Activated T-cell treated with anti-CD3 and anti-CD28 coated beads, Interleukin-2, amount 50 U/mL, for 1 hour (primary cell): ENCODE measurements around the gene FOXB2.
"Not testable (repeated sequence)": the region's sequence is repeated elsewhere in the genome, so short reads cannot be mapped to it uniquely, and the experiment has no call there.

Experiments used
- DNase-seq: peaks from one replicate; pipeline ENCODE4 v3.0.0-alpha.2; 2020

The FOXB2 gene

DNA sequence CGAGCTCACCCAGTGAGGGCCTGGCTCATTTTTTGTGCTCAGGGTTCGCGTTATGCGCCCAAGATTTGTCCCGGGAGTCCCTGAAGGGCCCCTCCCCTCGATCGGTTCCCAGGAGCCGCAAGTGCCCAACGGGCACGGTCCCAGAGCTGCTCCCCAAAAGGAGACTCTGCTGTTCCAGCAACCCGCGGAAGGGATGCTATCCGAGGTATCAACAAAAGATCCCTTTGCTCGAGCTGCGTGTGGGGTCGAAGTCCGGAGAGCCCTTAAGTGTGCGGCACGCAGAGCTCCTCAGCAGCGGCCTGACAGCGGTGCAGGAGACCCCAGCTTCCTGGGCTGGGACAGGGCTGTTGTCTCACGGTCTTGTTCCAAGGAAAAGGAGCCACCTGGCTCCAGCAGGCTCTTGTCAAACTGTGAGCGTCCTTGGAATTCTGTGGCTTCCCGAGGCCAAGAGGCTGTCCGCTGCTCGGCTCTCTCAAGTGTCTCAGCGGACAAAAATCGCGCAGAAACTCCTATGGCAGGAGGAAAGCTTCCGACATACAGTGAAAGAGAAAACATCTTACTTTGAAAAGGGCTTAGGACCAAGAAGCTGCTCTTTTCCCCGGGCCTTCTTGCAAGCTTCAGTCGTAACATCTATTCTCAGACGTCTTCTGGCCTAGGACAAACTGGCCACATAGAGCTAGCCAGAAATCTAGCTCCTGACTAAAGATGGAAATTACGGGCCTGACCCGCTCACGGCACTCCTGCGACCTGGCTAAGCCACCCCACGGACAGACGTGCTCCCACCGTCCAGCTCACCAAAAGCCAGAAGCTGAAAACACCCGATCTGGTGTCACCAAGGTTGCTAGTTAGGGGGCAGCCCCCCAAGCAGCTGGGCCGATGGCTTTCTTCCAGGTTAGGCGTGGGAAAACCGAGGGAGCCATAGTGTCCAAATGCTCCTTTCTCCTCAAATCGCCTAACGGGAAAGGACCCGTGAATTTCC, 2.6 kb upstream of the FOXB2 start:
- no peak for DNase-seq

DNA sequence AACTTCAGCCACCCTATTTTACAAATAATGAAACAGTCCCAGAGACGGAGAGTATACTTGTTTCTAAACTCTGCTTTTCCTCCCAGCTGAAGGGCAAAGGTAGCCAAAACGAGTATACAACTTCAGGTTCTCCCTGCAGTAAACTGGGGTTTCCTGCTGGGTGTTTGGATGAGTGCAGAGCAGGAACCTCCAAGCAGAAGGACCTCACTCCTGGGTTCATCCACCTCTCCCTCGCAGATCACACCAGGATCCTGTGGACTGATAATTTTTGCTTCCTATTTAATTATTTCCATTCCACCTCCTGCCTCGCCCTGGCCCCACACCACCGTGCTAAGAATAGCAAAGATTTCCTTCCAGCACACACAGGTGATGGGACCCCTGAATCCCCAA, 2.0 kb upstream of the FOXB2 start:
- DNase-seq: no peak

DNA sequence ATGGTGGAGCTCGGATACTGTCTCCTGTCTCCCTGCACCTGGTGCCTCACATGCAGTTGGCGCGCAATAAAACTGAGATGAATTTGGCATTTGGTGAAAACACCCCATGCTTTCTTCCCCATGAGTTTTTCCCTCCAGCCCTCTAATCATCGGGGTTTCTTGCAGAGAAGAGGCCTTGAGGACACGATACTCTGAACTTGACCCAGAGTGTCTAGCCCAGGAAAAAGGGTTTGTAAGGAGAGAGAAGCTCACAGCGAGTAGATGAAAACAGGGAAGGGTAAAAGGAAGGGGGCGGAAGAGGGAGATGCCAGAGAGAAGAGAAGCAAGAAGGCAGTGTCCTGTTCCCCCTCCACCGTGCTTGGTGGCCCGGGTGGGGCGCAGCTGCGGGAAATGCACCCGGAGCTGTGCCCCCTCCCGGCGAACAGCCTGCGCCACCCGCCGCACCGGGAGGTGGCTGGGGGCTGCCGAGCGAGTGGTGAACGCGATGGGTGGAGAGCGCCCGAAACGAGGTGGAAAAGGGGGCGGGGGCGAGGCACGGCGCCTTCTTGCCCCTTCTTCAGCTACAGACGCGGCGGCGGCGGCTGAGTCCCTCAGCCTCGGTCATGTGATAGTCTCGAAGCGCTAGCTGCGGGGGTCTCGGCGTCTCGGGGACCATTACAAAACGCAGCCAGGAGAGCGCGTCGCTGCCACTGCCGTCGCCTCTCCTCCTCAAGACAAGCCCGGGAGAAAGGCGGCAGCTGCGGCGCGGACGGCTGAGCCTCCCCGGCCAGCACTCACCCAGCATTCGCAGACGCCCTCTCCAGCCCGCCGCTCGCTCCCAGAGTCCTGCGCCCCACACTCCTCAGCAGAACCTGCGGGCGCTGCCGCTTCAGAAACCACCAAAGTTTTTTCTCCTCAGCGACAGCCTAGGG, 1.1 kb upstream of the FOXB2 start:
- DNase-seq: no peak

- DNase-seq: no peak
Measured at GRCh38 chr9:77018969-77019235, 553 bp upstream of the FOXB2 start.

GRCh38 chr9:77019926-77020412, 514 bp downstream of the FOXB2 start:
- DNase-seq: no peak

- no peak for DNase-seq
Measured at GRCh38 chr9:77020413-77021290, 1.2 kb downstream of the FOXB2 start.

DNA sequence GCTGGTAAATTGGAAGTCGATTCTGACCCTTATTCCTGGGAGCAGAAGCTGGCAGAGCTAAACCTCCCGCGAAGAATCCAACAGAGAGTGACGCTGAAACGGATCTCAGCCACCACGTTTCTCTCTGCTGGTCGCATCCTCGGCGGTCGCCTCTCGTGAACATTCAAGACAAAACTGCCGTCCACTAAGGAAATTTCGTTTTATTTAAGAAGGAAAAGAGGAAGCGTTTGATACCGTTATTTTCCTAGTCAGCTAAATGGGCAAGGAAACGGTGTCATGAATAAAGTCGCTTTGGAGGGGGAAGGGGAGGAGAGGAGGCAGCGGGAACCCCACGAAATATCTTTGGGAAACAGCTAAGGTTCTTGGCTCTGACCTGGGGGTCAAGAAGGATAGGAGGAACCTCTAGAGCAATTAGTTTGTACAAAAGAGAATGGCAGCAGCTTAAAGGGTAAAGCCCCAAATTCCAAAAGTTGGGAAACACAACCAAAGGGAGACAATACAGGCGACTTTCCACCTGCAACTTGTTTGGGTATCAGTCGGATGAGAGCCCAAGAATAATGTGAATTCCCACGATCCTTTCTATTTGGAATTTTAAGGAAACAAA, 1.9 kb downstream of the FOXB2 start:
- DNase-seq: no peak

- DNase-seq: no peak
Measured at GRCh38 chr9:77021922-77022782, 2.7 kb downstream of the FOXB2 start.

DNA sequence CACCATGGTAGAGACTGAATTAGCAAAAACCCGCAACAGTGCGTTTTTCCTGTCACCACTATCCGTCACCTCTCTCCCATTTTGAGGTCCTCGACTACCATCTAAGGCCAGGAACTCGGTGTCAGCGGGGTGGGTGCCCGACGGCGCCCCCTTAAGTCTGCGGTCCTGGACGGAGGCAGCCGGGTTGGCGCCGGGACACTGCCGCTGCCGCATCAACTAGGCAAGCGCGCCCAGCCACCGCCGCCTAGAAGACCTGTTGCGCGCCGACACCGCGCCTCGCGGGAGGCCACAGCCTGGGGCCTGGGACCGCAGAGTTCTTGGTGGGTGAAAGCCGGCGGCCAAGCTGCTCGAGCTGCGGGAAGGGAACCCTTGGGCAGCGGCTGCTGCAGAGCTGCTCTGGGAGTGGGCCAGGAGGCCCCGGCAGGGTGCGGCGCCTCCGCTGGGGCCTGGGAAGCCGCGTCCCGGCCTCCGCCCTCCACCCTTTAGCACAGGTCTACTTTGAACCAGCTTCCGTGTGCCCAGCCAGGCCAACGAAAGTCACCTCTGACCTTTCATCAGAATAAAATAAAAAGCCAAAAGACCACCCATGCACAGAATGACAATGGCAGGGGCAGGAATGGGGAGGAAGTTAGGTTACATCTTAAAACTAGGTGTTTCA, 3.5 kb downstream of the FOXB2 start:
- no peak for DNase-seq

GRCh38 chr9:77023726-77024125, 4.3 kb downstream of the FOXB2 start:
- DNase-seq: no peak

- DNase-seq: no peak
Measured at GRCh38 chr9:77024776-77025545, 5.5 kb downstream of the FOXB2 start.

DNA sequence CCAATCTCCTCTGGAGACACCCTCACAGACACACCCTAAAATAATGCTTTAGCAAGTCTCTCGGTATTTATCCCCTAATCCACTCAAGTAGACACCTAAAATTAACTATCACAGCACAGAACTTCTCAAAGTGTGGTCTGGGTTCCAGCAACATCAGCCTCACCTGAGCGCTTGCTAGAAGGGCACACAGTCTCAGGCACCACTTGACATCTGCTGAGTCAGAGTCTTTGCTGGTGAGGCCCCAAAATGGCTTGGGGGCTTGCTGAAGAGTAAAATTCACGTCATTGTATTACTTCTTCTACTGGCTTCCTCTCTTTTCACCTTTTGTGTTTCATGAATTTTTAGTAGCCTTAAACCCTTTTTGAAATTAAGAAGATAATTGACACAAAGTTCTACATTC, 9.0 kb downstream of the FOXB2 start:
- no peak for DNase-seq

DNA sequence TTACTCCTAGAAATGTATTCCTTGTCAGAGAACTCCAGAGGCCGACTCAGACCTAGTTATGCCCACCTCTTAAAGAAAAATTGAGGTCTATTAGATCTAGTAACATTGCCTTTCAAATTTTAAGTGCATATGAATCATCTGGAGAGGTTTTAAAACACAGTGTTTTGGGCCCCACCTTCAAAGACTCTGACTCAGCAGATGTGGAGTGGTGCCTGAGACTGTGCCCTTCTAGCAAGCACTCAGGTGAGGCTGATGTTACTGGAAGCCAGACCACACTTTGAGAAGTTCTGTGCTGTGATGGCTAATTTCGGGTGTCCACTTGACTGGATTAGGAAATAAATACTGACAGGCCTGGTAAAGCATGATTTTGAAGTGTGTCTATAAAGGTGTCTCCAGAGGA, 10.6 kb downstream of the FOXB2 start:
- no peak for DNase-seq

DNA sequence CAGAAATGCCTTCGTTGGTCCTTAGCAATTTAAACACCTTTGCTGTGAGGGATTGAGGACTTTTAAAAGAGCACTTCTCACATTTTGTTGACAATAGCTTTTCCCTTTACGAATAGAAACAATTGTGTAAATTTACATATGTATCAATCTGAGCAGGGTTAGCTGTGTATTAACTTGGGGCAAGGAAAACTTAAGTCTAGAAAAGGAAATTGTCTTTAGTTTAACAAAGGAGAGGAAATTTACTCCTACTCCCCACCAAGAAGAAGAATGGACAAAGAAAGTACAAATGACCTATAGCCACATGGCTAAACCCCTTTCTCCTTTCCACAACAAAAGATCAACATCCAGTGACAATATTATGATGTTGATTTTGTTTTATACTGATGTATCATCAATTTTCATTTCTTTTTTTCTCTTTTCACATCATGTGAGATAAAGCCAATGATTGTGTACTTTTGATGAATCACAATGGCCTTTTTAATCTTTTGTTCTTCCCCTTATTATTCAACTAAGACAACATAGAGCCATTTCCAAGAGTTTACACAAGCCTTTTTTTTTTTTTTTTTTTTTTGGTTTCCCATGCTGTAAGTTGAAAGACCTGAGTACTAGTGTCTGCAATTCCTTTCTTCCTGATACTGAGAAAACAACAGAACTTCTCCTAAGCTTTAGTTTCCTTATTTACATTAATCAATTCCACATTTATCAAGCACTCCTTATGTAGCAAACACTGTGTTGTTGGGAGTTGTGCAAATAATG, 19.0 kb downstream of the FOXB2 start:
- no peak for DNase-seq

- no peak for DNase-seq
Measured at GRCh38 chr9:77040340-77040739, 20.9 kb downstream of the FOXB2 start.

GRCh38 chr9:77043743-77044142, 24.3 kb downstream of the FOXB2 start:
- DNase-seq: not testable (repeated sequence)

- DNase-seq: not testable (repeated sequence)
Measured at GRCh38 chr9:77060681-77061080, 41.2 kb downstream of the FOXB2 start.

- no peak for DNase-seq
Measured at GRCh38 chr9:77063645-77064285, 44.3 kb downstream of the FOXB2 start.

- no peak for DNase-seq
Measured at GRCh38 chr9:77066388-77066787, 46.9 kb downstream of the FOXB2 start.
